Measurements from ENCODE around the gene AGO1.
"Not testable (repeated sequence)": the region's sequence is repeated elsewhere in the genome, so short reads cannot be mapped to it uniquely, and the experiment has no call there.

AGO1 gene

GRCh38 chr1:35870651-35871309 is 12.2 kb upstream of the AGO1 start:
- DNase-seq = no peak

- peak; percentile 73 for DNase-seq
Observed at GRCh38 chr1:35873243-35873750, 9.7 kb upstream of the AGO1 start.

GRCh38 chr1:35874115-35874514 is 8.9 kb upstream of the AGO1 start:
- not testable (repeated sequence) for DNase-seq

- no peak for DNase-seq
Observed at GRCh38 chr1:35876988-35877387, 6.0 kb upstream of the AGO1 start.

- DNase-seq = no peak
Observed at GRCh38 chr1:35881850-35882273, 1.1 kb upstream of the AGO1 start.

GRCh38 chr1:35882586-35882944 is 444 bp upstream of the AGO1 start:
- DNase-seq = no peak

GRCh38 chr1:35883635-35884101 is 659 bp downstream of the AGO1 start:
- DNase-seq = peak; percentile 24

GRCh38 chr1:35884934-35885333 is 1.9 kb downstream of the AGO1 start:
- DNase-seq = no peak

- no peak for DNase-seq
Observed at GRCh38 chr1:35885961-35886558, 3.1 kb downstream of the AGO1 start.

- no peak for DNase-seq
Observed at GRCh38 chr1:35886577-35887431, 3.8 kb downstream of the AGO1 start.

- DNase-seq = no peak
Observed at GRCh38 chr1:35887508-35887907, 4.5 kb downstream of the AGO1 start.

GRCh38 chr1:35888255-35888654 is 5.2 kb downstream of the AGO1 start:
- no peak for DNase-seq

GRCh38 chr1:35888981-35889380 is 6.0 kb downstream of the AGO1 start:
- peak; percentile 61 for DNase-seq

- no peak for DNase-seq
Observed at GRCh38 chr1:35893051-35893879, 10.3 kb downstream of the AGO1 start.

- DNase-seq = peak; percentile 88
Observed at GRCh38 chr1:35894183-35894582, 11.2 kb downstream of the AGO1 start.

- peak; percentile 8 for DNase-seq
Observed at GRCh38 chr1:35894656-35895055, 11.6 kb downstream of the AGO1 start.

GRCh38 chr1:35899941-35900340 is 16.9 kb downstream of the AGO1 start:
- no peak for DNase-seq

GRCh38 chr1:35901235-35901634 is 18.2 kb downstream of the AGO1 start:
- DNase-seq = no peak

- no peak for DNase-seq
Observed at GRCh38 chr1:35902671-35903070, 19.7 kb downstream of the AGO1 start.

- DNase-seq = no peak
Observed at GRCh38 chr1:35914717-35915116, 31.7 kb downstream of the AGO1 start.

GRCh38 chr1:35915693-35916092 is 32.7 kb downstream of the AGO1 start:
- DNase-seq = no peak

GRCh38 chr1:35923791-35924221 is 40.8 kb downstream of the AGO1 start:
- no peak for DNase-seq

- no peak for DNase-seq
Observed at GRCh38 chr1:35924838-35925237, 41.8 kb downstream of the AGO1 start.

Measured in inflammatory macrophage treated with lipopolysaccharide for 4 hours (primary cell).